ENCODE results near the gene CFAP97D1. TPM values are rescaled to one million over a fixed set of nuclear protein-coding genes. Genes with fewer than 3 reads are reported as not detected.

The CFAP97D1 gene
- total RNA-seq, 1 experiment from 2014 or later: 0.18 TPM

DNA sequence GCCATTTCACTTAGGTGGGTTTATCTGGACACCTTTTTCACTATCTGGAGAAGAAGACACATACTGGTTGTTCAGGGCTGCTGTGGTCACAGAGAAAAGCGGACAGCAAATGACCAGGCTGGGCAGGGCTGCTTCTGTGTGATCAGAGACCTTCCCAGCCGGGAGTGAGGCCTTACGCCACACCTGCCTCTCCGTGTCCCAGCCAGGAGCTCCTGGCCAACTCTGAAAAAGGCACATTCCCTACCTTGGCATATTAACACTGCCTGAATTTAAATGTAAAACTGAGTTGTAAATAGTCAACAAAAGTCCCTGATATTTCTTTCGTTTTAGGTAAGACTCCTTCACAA lies 12.5 kb upstream of the CFAP97D1 start:
- intact Hi-C loops (cut with micrococcal nuclease; ENCODE audit: unreplicated experiment): no loop called here
- TF ChIP-seq, protein P1, sequence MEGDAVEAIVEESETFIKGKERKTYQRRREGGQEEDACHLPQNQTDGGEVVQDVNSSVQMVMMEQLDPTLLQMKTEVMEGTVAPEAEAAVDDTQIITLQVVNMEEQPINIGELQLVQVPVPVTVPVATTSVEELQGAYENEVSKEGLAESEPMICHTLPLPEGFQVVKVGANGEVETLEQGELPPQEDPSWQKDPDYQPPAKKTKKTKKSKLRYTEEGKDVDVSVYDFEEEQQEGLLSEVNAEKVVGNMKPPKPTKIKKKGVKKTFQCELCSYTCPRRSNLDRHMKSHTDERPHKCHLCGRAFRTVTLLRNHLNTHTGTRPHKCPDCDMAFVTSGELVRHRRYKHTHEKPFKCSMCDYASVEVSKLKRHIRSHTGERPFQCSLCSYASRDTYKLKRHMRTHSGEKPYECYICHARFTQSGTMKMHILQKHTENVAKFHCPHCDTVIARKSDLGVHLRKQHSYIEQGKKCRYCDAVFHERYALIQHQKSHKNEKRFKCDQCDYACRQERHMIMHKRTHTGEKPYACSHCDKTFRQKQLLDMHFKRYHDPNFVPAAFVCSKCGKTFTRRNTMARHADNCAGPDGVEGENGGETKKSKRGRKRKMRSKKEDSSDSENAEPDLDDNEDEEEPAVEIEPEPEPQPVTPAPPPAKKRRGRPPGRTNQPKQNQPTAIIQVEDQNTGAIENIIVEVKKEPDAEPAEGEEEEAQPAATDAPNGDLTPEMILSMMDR (IDR thresholded peaks at IDR 0.05; ENCODE audit: insufficient read depth in 1 of 2, low read depth in 1 of 2, low read length in 1 of 2, severe bottlenecking in 1 of 2, unreplicated experiment in 1 of 2): no peak

DNA sequence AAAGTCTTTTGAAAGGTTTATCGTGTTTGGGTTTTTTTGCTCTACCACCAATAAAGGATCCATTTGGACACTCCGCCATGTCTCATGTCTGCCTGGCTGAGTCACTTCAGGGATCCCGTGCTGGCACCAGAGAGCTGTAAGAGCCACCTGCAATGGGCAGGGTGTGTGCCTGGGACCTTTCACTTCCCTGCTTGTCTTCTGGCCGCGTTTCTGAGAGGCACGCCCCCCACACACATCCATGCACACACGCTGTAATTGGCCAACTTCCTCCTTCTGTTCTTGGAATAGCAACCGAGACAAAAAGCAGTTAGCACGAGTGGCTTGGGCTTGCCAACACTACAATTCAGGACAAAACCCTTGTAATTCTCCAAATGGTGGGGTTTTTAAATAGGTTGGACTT lies 11.9 kb upstream of the CFAP97D1 start:
- POLR2A ChIA-PET: no interaction called here
- Histone ChIP-seq H3K27me3 (replicated peaks; ENCODE audit: control insufficient read depth, insufficient read depth, low read length) (no peaks in the 10 kb centered on the region), H3K4me3 (ENCODE audit: low read depth, low read length) (no peak overlapping the region), H3K9me3 (no peaks in the 10 kb centered on the region), H3K36me3 (ENCODE audit: control insufficient read depth, insufficient read depth, low read length) (no peaks in the 10 kb centered on the region; the same call in 1 of the 2 replicates), H3K4me1 (peaks cover 8% of the 10 kb centered on the region; the same call in 1 of the 2 replicates)
- intact Hi-C loops (cut with micrococcal nuclease; ENCODE audit: unreplicated experiment): no loop called here
- H3K4me1 Mint-ChIP-seq (ENCODE audit: low read depth, unreplicated experiment): peaks cover 13% of the 10 kb centered on the region
- BruUV-seq (replicated peaks): no TSS peak
- no peaks in the 10 kb centered on the region for H3K27me3 Mint-ChIP-seq (ENCODE audit: insufficient read depth, unreplicated experiment)
- CTCF ChIA-PET: interaction anchor here (0.5 to 1.2 kb wide), 2 partner anchors 73 to 198 kb away, joined by 3 read pairs; no protein-coding TSS in a partner anchor
- H3K36me3 Mint-ChIP-seq (ENCODE audit: insufficient read depth, unreplicated experiment): peaks cover 68% of the 10 kb centered on the region
- no peak overlapping the region for H3K27ac Mint-ChIP-seq (ENCODE audit: unreplicated experiment)
- TF ChIP-seq, protein P1 (IDR thresholded peaks at IDR 0.05; ENCODE audit: insufficient read depth in 1 of 2, low read depth in 1 of 2, low read length in 1 of 2, severe bottlenecking in 1 of 2, unreplicated experiment in 1 of 2): no peak
- H3K9me3 Mint-ChIP-seq (ENCODE audit: unreplicated experiment): no peaks in the 10 kb centered on the region
- DNase-seq: no peak
- no peak overlapping the region for H3K4me3 Mint-ChIP-seq (ENCODE audit: unreplicated experiment)

More for the DNA sequence above, 12.5 kb upstream of the CFAP97D1 start:
- H3K4me1 Mint-ChIP-seq (ENCODE audit: low read depth, unreplicated experiment): peaks cover 6% of the 10 kb centered on the region
- no peak for DNase-seq
- no peak overlapping the region for H3K4me3 ChIP-seq (ENCODE audit: low read depth, low read length)
- peaks cover 61% of the 10 kb centered on the region for H3K36me3 Mint-ChIP-seq (ENCODE audit: insufficient read depth, unreplicated experiment)
- no TSS peak for BruUV-seq (replicated peaks)
- CTCF ChIA-PET: interaction anchor here (0.5 to 2.6 kb wide), 6 partner anchors 47 to 208 kb away, joined by 3 to 19 read pairs (median 3); partner anchors contain the start of gene CD300LG
- H3K27me3 Mint-ChIP-seq (ENCODE audit: insufficient read depth, unreplicated experiment): no peaks in the 10 kb centered on the region
- H3K27ac Mint-ChIP-seq (ENCODE audit: unreplicated experiment): no peak overlapping the region
- no peaks in the 10 kb centered on the region for H3K9me3 Mint-ChIP-seq (ENCODE audit: unreplicated experiment)
- H3K4me1 ChIP-seq: peaks cover 8% of the 10 kb centered on the region; the same call in 1 of the 2 replicates
- POLR2A ChIA-PET: interaction anchor here (0.6 to 0.9 kb wide), 2 partner anchors 11 to 13 kb away, joined by 8 to 22 read pairs; partner anchors contain the start of genes CFAP97D1 and DUSP3
- no peak overlapping the region for H3K4me3 Mint-ChIP-seq (ENCODE audit: unreplicated experiment)
- H3K9me3 ChIP-seq: no peaks in the 10 kb centered on the region
- no peaks in the 10 kb centered on the region; the same call in 1 of the 2 replicates for H3K36me3 ChIP-seq (ENCODE audit: control insufficient read depth, insufficient read depth, low read length)
- no peaks in the 10 kb centered on the region for H3K27me3 ChIP-seq (replicated peaks; ENCODE audit: control insufficient read depth, insufficient read depth, low read length)

DNA sequence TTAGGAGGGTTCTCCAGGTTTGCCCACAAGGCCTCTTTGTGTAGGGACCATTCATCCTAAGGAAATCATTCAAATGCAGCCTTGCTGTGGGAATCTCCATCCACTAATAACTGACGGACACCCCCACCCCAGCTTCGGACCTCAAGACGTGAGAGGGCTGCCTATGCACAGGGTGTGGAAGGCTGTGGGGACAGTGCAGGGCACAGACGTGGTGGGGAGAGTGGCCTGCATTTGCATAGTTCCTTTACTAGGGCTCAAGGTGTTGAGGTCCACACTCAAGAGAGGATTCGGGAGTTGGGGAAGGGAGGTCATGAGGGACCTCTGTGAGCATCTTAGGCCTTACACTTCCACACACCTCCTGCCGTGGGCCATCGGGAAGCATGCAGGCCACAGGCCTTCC lies 11.3 kb upstream of the CFAP97D1 start:
- no peaks in the 10 kb centered on the region; the same call in 1 of the 2 replicates for H3K36me3 ChIP-seq (ENCODE audit: control insufficient read depth, insufficient read depth, low read length)
- DNase-seq: no peak
- ChIA-PET CTCF (interaction anchor here (0.6 kb wide), 1 partner anchor 72 kb away, joined by 3 read pairs; no protein-coding TSS in a partner anchor), POLR2A (no interaction called here)
- no TSS peak for BruUV-seq (replicated peaks)
- no peaks in the 10 kb centered on the region for H3K9me3 ChIP-seq
- H3K27me3 Mint-ChIP-seq (ENCODE audit: insufficient read depth, unreplicated experiment): no peaks in the 10 kb centered on the region
- H3K4me3 ChIP-seq (ENCODE audit: low read depth, low read length): no peak overlapping the region
- peaks cover 17% of the 10 kb centered on the region for H3K4me1 Mint-ChIP-seq (ENCODE audit: low read depth, unreplicated experiment)
- H3K27ac Mint-ChIP-seq (ENCODE audit: unreplicated experiment): no peak overlapping the region
- H3K36me3 Mint-ChIP-seq (ENCODE audit: insufficient read depth, unreplicated experiment): peaks cover 74% of the 10 kb centered on the region
- peaks cover 8% of the 10 kb centered on the region; the same call in 1 of the 2 replicates for H3K4me1 ChIP-seq
- no peak overlapping the region for H3K4me3 Mint-ChIP-seq (ENCODE audit: unreplicated experiment)
- TF ChIP-seq, protein P1 (IDR thresholded peaks at IDR 0.05; ENCODE audit: insufficient read depth in 1 of 2, low read depth in 1 of 2, low read length in 1 of 2, severe bottlenecking in 1 of 2, unreplicated experiment in 1 of 2): no peak
- no peaks in the 10 kb centered on the region for H3K9me3 Mint-ChIP-seq (ENCODE audit: unreplicated experiment)
- no peaks in the 10 kb centered on the region for H3K27me3 ChIP-seq (replicated peaks; ENCODE audit: control insufficient read depth, insufficient read depth, low read length)
- intact Hi-C loops (cut with micrococcal nuclease; ENCODE audit: unreplicated experiment): no loop called here

All from Caco-2 (cell line).